ENCODE measurements around the gene SEC24D.
A peak's percentile ranks its signal among the peaks of the same experiment; 100 is the strongest.

Gene SEC24D

GRCh38 chr4:118843237-118843636, 7.3 kb upstream of the SEC24D start:
- Histone ChIP-seq H3K9ac (ENCODE audit: low read depth in 1 of 2, low read length in 2 of 2) (no peak overlapping the region), H3K27me3 (ENCODE audit: control insufficient read depth in 2 of 2, insufficient read depth in 2 of 2, low read length in 2 of 2) (no peaks in the 10 kb centered on the region), H3K4me3 (ENCODE audit: low read length in 2 of 2) (no peak overlapping the region), H3K36me3 (ENCODE audit: control insufficient read depth in 2 of 2, insufficient read depth in 2 of 2, low read length in 2 of 2) (no peaks in the 10 kb centered on the region), H3K9me3 (ENCODE audit: control insufficient read depth in 2 of 2, low read length in 2 of 2) (no peaks in the 10 kb centered on the region), H3K4me1 (ENCODE audit: control insufficient read depth in 2 of 2, insufficient read depth in 2 of 2, low read length in 2 of 2) (no peaks in the 10 kb centered on the region), H3K27ac (ENCODE audit: low read depth in 2 of 2, low read length in 2 of 2) (no peak overlapping the region)

GRCh38 chr4:118842055-118842454, 6.1 kb upstream of the SEC24D start:
- Histone ChIP-seq H3K27me3 (ENCODE audit: control insufficient read depth in 2 of 2, insufficient read depth in 2 of 2, low read length in 2 of 2) (no peaks in the 10 kb centered on the region), H3K4me1 (ENCODE audit: control insufficient read depth in 2 of 2, insufficient read depth in 2 of 2, low read length in 2 of 2) (no peaks in the 10 kb centered on the region), H3K36me3 (ENCODE audit: control insufficient read depth in 2 of 2, insufficient read depth in 2 of 2, low read length in 2 of 2) (no peaks in the 10 kb centered on the region), H3K9ac (ENCODE audit: low read depth in 1 of 2, low read length in 2 of 2) (no peak overlapping the region), H3K4me3 (ENCODE audit: low read length in 2 of 2) (no peak overlapping the region), H3K9me3 (ENCODE audit: control insufficient read depth in 2 of 2, low read length in 2 of 2) (no peaks in the 10 kb centered on the region), H3K27ac (ENCODE audit: low read depth in 2 of 2, low read length in 2 of 2) (no peak overlapping the region)

- no peaks in the 10 kb centered on the region for H3K9me3 ChIP-seq (ENCODE audit: control insufficient read depth in 2 of 2, low read length in 2 of 2)
- H3K4me1 ChIP-seq (ENCODE audit: control insufficient read depth in 2 of 2, insufficient read depth in 2 of 2, low read length in 2 of 2): peaks cover 7 to 16% of the 10 kb centered on the region in 2 donors
- no peaks in the 10 kb centered on the region for H3K27me3 ChIP-seq (ENCODE audit: control insufficient read depth in 2 of 2, insufficient read depth in 2 of 2, low read length in 2 of 2)
- no peak overlapping the region for H3K4me3 ChIP-seq (ENCODE audit: low read length in 2 of 2)
- no peak overlapping the region for H3K9ac ChIP-seq (ENCODE audit: low read depth in 1 of 2, low read length in 2 of 2)
- H3K27ac ChIP-seq (ENCODE audit: low read depth in 2 of 2, low read length in 2 of 2): no peak overlapping the region
- H3K36me3 ChIP-seq (ENCODE audit: control insufficient read depth in 2 of 2, insufficient read depth in 2 of 2, low read length in 2 of 2): no peaks in the 10 kb centered on the region
These were observed 3.4 kb upstream of the SEC24D start for GRCh38 chr4:118839221-118839927.

GRCh38 chr4:118837121-118837507, 1.2 kb upstream of the SEC24D start:
- Histone ChIP-seq H3K36me3 (ENCODE audit: control insufficient read depth in 2 of 2, insufficient read depth in 2 of 2, low read length in 2 of 2) (peaks cover 13 to 14% of the 10 kb centered on the region in 2 donors), H3K4me1 (ENCODE audit: control insufficient read depth in 2 of 2, insufficient read depth in 2 of 2, low read length in 2 of 2) (peaks cover 8 to 17% of the 10 kb centered on the region in 2 donors), H3K9me3 (ENCODE audit: control insufficient read depth in 2 of 2, low read length in 2 of 2) (no peaks in the 10 kb centered on the region), H3K27me3 (ENCODE audit: control insufficient read depth in 2 of 2, insufficient read depth in 2 of 2, low read length in 2 of 2) (no peaks in the 10 kb centered on the region), H3K9ac (ENCODE audit: low read depth in 1 of 2, low read length in 2 of 2) (no peak overlapping the region), H3K27ac (ENCODE audit: low read depth in 2 of 2, low read length in 2 of 2) (no peak overlapping the region), H3K4me3 (ENCODE audit: low read length in 2 of 2) (no peak overlapping the region)

- no peak overlapping the region for H3K27ac ChIP-seq (ENCODE audit: low read depth in 2 of 2, low read length in 2 of 2)
- H3K27me3 ChIP-seq (ENCODE audit: control insufficient read depth in 2 of 2, insufficient read depth in 2 of 2, low read length in 2 of 2): no peaks in the 10 kb centered on the region
- H3K9me3 ChIP-seq (ENCODE audit: control insufficient read depth in 2 of 2, low read length in 2 of 2): no peaks in the 10 kb centered on the region
- H3K4me1 ChIP-seq (ENCODE audit: control insufficient read depth in 2 of 2, insufficient read depth in 2 of 2, low read length in 2 of 2): peaks cover 8 to 17% of the 10 kb centered on the region in 2 donors
- H3K4me3 ChIP-seq (ENCODE audit: low read length in 2 of 2): peak overlapping the region; percentile 87 to 90
- H3K36me3 ChIP-seq (ENCODE audit: control insufficient read depth in 2 of 2, insufficient read depth in 2 of 2, low read length in 2 of 2): peaks cover 15% of the 10 kb centered on the region in 2 donors
- peak overlapping the region; percentile 27 to 93 for H3K9ac ChIP-seq (ENCODE audit: low read depth in 1 of 2, low read length in 2 of 2)
These were observed 585 bp upstream of the SEC24D start for GRCh38 chr4:118836301-118837120.

DNA sequence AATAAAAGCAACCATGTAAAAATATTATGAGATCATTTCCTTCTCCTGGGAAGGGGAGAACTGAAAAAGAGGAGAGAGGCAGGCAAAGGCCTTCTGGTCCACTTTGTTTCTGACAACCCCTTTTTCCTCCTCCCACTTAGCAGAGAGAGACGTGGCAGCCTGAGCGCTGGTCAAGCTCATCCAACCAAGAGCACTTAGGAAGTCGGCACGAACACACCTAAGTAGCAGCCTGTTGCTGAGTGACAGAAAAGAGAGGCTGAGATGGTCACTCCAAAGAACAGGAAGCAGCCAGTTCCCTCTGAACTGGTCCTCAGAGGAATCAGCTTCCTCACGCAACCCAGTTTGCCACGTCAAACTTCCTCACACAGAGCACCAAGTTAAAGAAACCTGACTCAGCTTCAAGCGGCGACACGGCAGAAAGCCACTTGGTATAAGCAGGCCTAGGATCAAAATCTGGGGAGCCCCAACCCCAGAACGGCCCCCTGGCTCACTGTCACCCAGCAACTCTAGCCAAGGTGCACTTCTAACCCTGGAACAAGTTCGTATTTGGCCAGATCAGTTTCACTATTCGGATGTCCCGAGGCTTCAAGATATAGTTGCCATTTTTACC, 861 bp downstream of the SEC24D start:
- H3K27ac ChIP-seq (ENCODE audit: low read depth in 2 of 2, low read length in 2 of 2): peak overlapping the region; percentile 86 to 91
- peak overlapping the region; percentile 88 to 93 for H3K9ac ChIP-seq (ENCODE audit: low read depth in 1 of 2, low read length in 2 of 2)
- peaks cover 8 to 17% of the 10 kb centered on the region in 2 donors for H3K4me1 ChIP-seq (ENCODE audit: control insufficient read depth in 2 of 2, insufficient read depth in 2 of 2, low read length in 2 of 2)
- H3K27me3 ChIP-seq (ENCODE audit: control insufficient read depth in 2 of 2, insufficient read depth in 2 of 2, low read length in 2 of 2): no peaks in the 10 kb centered on the region
- peaks cover 15% of the 10 kb centered on the region in 2 donors for H3K36me3 ChIP-seq (ENCODE audit: control insufficient read depth in 2 of 2, insufficient read depth in 2 of 2, low read length in 2 of 2)
- H3K4me3 ChIP-seq (ENCODE audit: low read length in 2 of 2): peak overlapping the region; percentile 87 to 90
- H3K9me3 ChIP-seq (ENCODE audit: control insufficient read depth in 2 of 2, low read length in 2 of 2): no peaks in the 10 kb centered on the region

- Histone ChIP-seq H3K27ac (ENCODE audit: low read depth in 2 of 2, low read length in 2 of 2) (no peak overlapping the region), H3K4me1 (ENCODE audit: control insufficient read depth in 2 of 2, insufficient read depth in 2 of 2, low read length in 2 of 2) (peaks cover 8 to 17% of the 10 kb centered on the region in 2 donors)
These were observed 1.9 kb downstream of the SEC24D start for GRCh38 chr4:118834070-118834469.

GRCh38 chr4:118833192-118833820, 2.6 kb downstream of the SEC24D start:
- Histone ChIP-seq H3K27ac (ENCODE audit: low read depth in 2 of 2, low read length in 2 of 2) (no peak overlapping the region), H3K4me1 (ENCODE audit: control insufficient read depth in 2 of 2, insufficient read depth in 2 of 2, low read length in 2 of 2) (peaks cover 8 to 17% of the 10 kb centered on the region in 2 donors), H3K9ac (ENCODE audit: low read depth in 1 of 2, low read length in 2 of 2) (no peak overlapping the region)

More at GRCh38 chr4:118834070-118834469, 1.9 kb downstream of the SEC24D start:
- Histone ChIP-seq H3K9ac (ENCODE audit: low read depth in 1 of 2, low read length in 2 of 2) (no peak overlapping the region), H3K9me3 (ENCODE audit: control insufficient read depth in 2 of 2, low read length in 2 of 2) (no peaks in the 10 kb centered on the region), H3K36me3 (ENCODE audit: control insufficient read depth in 2 of 2, insufficient read depth in 2 of 2, low read length in 2 of 2) (peaks cover 15 to 18% of the 10 kb centered on the region in 2 donors), H3K4me3 (ENCODE audit: low read length in 2 of 2) (no peak overlapping the region), H3K27me3 (ENCODE audit: control insufficient read depth in 2 of 2, insufficient read depth in 2 of 2, low read length in 2 of 2) (no peaks in the 10 kb centered on the region)

DNA sequence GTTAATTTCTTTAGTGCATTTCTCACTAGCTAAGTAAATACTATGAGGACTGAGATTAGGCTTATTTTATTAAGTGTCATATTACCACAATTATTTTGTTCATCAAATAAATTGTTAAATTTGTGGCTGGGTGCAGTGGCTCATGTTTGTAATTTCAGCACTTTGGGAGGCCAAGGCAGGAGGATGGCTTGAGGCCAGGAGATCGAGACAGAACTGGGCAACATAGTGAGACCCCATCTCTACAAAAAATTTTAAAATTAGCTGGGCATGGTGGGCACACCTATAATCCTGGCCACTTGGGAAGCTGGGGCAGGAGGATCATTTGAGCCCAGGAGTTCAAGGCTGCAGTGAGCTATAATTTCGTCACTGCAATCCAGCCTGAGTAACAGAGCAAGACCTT, 6.8 kb downstream of the SEC24D start:
- no peaks in the 10 kb centered on the region for H3K27me3 ChIP-seq (ENCODE audit: control insufficient read depth in 2 of 2, insufficient read depth in 2 of 2, low read length in 2 of 2)
- H3K4me1 ChIP-seq (ENCODE audit: control insufficient read depth in 2 of 2, insufficient read depth in 2 of 2, low read length in 2 of 2): peaks cover 0 to 6% of the 10 kb centered on the region in 2 donors
- H3K9me3 ChIP-seq (ENCODE audit: control insufficient read depth in 2 of 2, low read length in 2 of 2): no peaks in the 10 kb centered on the region
- no peak overlapping the region for H3K9ac ChIP-seq (ENCODE audit: low read depth in 1 of 2, low read length in 2 of 2)
- no peak overlapping the region for H3K27ac ChIP-seq (ENCODE audit: low read depth in 2 of 2, low read length in 2 of 2)
- no peak overlapping the region for H3K4me3 ChIP-seq (ENCODE audit: low read length in 2 of 2)
- peaks cover 19 to 29% of the 10 kb centered on the region in 2 donors for H3K36me3 ChIP-seq (ENCODE audit: control insufficient read depth in 2 of 2, insufficient read depth in 2 of 2, low read length in 2 of 2)

More at GRCh38 chr4:118833192-118833820, 2.6 kb downstream of the SEC24D start:
- Histone ChIP-seq H3K36me3 (ENCODE audit: control insufficient read depth in 2 of 2, insufficient read depth in 2 of 2, low read length in 2 of 2) (peaks cover 19 to 22% of the 10 kb centered on the region in 2 donors), H3K4me3 (ENCODE audit: low read length in 2 of 2) (no peak overlapping the region), H3K9me3 (ENCODE audit: control insufficient read depth in 2 of 2, low read length in 2 of 2) (no peaks in the 10 kb centered on the region), H3K27me3 (ENCODE audit: control insufficient read depth in 2 of 2, insufficient read depth in 2 of 2, low read length in 2 of 2) (no peaks in the 10 kb centered on the region)
